ENCODE data around the gene MIB1. TPM values are rescaled to one million over a fixed set of nuclear protein-coding genes. Genes with fewer than 3 reads are reported as not detected.

The MIB1 gene
- total and polyA plus RNA-seq, 9 of the 15 experiments (the other 6 are each of a cell fraction or from before 2014, with no cell fraction given), result 7.2 to 43.8 (median 23.2) TPM

- TF ChIP-seq RBM17 (IDR thresholded peaks at IDR 0.05; ENCODE audit: borderline replicate concordance, low read depth, low read length), result no peak
- no peak for TF ChIP-seq RBM34 (IDR thresholded peaks at IDR 0.05; ENCODE audit: borderline replicate concordance, insufficient read depth, low read length)
- peak; percentile 55; the same call in 1 of the 2 replicates for TF ChIP-seq ZBTB7A (IDR thresholded peaks at IDR 0.05; ENCODE audit: borderline replicate concordance, control insufficient read depth, low read depth, low read length)
- no peak for TF ChIP-seq ZBTB5 (IDR thresholded peaks at IDR 0.05)
- no peak for TF ChIP-seq SRSF3 (IDR thresholded peaks at IDR 0.05; ENCODE audit: insufficient read depth, low read length)
- no peak for TF ChIP-seq USF1 (CRISPR knock-in tag; IDR thresholded peaks at IDR 0.05)
- TF ChIP-seq ATF3 (IDR thresholded peaks at IDR 0.05), result no peak
- TF ChIP-seq ATF3 (CRISPR knock-in tag; conservative IDR thresholded peaks at IDR 0.05), result no peak
- no peak for TF ChIP-seq ATF2 (CRISPR knock-in tag; IDR thresholded peaks at IDR 0.05)
- TF ChIP-seq THRA (IDR thresholded peaks at IDR 0.05), result no peak
- TF ChIP-seq ZFP1 (CRISPR knock-in tag; IDR thresholded peaks at IDR 0.05), result no peak
- TF ChIP-seq ZNF23 (CRISPR knock-in tag; IDR thresholded peaks at IDR 0.05), result no peak
- TF ChIP-seq RNF219 (CRISPR knock-in tag; IDR thresholded peaks at IDR 0.05), result no peak
- TF ChIP-seq ZNF282 (CRISPR knock-in tag; IDR thresholded peaks at IDR 0.05), result no peak
- TF ChIP-seq HOXB6 (CRISPR knock-in tag; IDR thresholded peaks at IDR 0.05; ENCODE audit: borderline replicate concordance), result no peak
- TF ChIP-seq ELK1 (CRISPR knock-in tag; IDR thresholded peaks at IDR 0.05), result no peak
Measured at GRCh38 chr18:21741562-21742314, 1.1 kb downstream of the MIB1 start (continued).
